GM18505 (cell line): Measurements from ENCODE around the gene CAVIN3.
A peak's percentile ranks its signal among the peaks of the same experiment; 100 is the strongest.
"Not testable (repeated sequence)": the region's sequence is repeated elsewhere in the genome, so short reads cannot be mapped to it uniquely, and the experiment has no call there.

Experiments used
- ATAC-seq: cut with Tn5 transposase; IDR thresholded peaks from one replicate; pipeline ENCODE4 v1.9.1; 2021; ENCODE audit not compliant: unreplicated experiment
- POLR2A ChIP-seq: IDR thresholded peaks from 4 replicates; pipeline ENCODE4 v1.6.1; 2011; ENCODE audit warnings: borderline replicate concordance; ENCODE audit not compliant: insufficient read depth, insufficient read length; ENCODE audit errors: extremely low read depth

CAVIN3 gene

DNA sequence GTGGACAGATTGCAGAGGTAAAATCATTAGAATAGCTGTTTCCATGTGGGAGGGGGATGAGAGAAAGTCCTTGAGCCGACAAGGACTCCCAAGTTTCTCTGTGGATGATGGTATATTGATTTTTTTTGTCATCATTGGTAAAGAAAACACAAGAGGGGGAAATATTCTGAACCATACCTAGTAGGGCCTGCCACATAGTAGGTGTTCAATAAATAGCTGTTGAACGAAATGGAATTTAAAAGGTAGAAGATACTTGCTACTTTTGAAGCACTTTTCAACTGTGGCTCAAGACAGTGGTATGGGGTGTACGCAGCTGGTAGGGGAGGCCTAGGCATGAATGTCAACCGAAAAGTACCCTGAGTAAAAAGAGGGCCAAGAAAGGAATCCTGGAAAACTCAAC, 2.1 kb downstream of the CAVIN3 start:
- no peak for TF ChIP-seq POLR2A
- ATAC-seq = no peak

- TF ChIP-seq POLR2A = no peak
- ATAC-seq = peak; percentile 55
Measured at GRCh38 chr11:6315811-6316425, 4.4 kb downstream of the CAVIN3 start.

DNA sequence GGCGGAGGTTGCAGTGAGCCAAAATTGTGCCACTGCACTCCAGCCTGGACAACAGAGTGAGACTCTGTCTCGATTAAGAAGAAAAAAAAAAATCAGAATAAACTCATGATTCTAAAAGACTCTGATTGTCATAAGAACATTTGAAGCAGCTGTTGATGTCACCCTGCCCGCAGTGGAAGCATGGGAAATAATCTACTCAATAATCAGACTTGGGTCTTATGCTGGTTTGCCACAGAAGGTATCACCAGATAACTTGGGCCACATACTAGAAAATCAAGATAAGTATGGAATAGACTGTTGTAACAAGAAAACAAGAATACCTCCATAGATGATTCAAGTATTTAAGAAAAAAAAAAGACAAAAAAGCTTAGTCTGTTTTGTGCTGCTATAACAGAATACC, 8.2 kb downstream of the CAVIN3 start:
- TF ChIP-seq POLR2A = no peak
- no peak for ATAC-seq

DNA sequence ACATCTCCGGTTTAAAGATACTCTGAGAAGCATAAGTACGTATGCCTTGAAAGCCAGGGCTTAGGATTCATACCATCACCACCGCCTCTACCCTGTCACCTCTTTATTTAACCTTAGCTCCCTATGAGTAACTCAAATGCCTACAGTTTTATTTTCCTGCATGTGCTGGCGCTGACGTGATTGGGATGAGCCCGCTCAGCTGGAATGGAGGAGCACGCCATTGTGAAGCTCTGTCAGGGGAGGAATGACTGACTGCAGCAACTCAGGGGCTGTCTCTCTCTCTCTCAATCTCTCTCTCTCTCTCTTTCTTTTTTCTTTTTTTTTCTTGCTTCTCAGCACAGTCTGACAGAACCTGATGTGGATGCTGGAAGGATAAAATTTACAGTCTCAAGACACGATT, 12.4 kb downstream of the CAVIN3 start:
- TF ChIP-seq POLR2A = no peak
- no peak for ATAC-seq

GRCh38 chr11:6305297-6305696, 15.0 kb downstream of the CAVIN3 start:
- no peak for ATAC-seq
- TF ChIP-seq POLR2A = no peak

DNA sequence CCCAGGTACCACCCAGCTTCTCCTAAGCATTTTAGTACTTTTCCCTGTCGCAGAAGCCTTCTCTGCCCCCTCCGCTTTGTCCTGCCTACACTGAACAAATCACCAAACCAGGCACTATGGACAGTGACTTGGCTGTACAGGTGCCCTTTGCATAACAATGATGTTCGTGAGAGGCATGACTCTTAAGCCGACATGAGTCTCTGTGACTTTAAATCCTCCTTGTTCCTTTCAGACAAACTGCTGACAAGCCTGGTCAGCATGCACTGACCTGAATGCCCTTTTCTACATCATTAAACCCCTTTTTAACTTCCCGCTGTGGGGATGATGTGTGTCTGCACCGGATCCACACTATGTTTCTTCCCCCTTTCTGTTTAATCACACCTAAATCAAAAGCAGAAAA, 16.6 kb downstream of the CAVIN3 start:
- no peak for TF ChIP-seq POLR2A
- ATAC-seq = no peak

GRCh38 chr11:6301096-6301495, 19.2 kb downstream of the CAVIN3 start:
- no peak for ATAC-seq
- no peak for TF ChIP-seq POLR2A

- no peak for ATAC-seq
Measured at GRCh38 chr11:6300325-6300724, 20.0 kb downstream of the CAVIN3 start.

GRCh38 chr11:6298605-6299004, 21.7 kb downstream of the CAVIN3 start:
- no peak for TF ChIP-seq POLR2A
- ATAC-seq = no peak

More at GRCh38 chr11:6300325-6300724, 20.0 kb downstream of the CAVIN3 start:
- TF ChIP-seq POLR2A = no peak

DNA sequence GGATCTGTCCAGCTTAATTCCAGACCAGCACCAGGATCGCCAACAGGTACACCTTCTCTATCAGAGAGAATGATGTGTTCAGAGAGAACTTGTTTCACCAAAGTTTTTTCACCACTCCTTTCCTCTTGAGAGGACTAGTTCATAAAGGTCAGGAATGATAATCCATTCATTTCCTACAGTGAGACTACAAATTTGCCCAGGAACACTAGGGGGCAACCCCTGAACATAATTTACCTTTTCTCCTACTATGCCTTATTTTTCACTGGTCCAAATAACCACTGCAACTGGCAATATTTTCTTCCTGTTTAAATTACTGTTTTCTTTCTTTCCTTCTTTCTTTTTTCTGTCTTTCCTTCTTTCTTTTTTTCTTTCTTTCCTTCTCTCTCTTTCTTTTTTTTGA, 22.5 kb downstream of the CAVIN3 start:
- TF ChIP-seq POLR2A = no peak
- no peak for ATAC-seq

DNA sequence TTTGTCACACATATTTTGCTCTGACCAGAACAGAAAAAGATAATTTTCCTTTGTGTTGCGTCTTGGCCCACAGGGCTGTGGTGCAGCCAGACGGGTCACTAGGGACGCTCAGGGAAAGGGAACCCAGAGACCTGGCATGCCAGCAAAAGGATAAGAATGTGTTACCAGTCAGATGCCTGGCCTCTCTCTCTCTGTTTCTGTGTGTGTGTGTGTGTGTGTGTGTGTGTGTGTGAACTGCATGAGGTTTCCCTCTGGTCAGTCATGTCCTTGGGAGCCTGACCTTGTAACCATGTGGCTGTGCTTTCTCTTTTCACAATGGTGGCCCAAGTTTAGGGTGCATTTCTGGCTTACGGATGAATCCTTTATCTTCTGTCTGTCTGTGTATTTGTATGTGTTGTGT, 35.3 kb downstream of the CAVIN3 start:
- TF ChIP-seq POLR2A = no peak
- ATAC-seq = no peak

GRCh38 chr11:6284250-6284649, 36.1 kb downstream of the CAVIN3 start:
- TF ChIP-seq POLR2A = no peak
- ATAC-seq = no peak

- no peak for TF ChIP-seq POLR2A
- no peak for ATAC-seq
Measured at GRCh38 chr11:6283453-6284023, 36.8 kb downstream of the CAVIN3 start.

- not testable (repeated sequence) for ATAC-seq
Measured at GRCh38 chr11:6280809-6281208, 39.5 kb downstream of the CAVIN3 start.

GRCh38 chr11:6273188-6273587, 47.1 kb downstream of the CAVIN3 start:
- ATAC-seq = no peak
- no peak for TF ChIP-seq POLR2A
